COLO668 (cell line): ENCODE results near the gene STAC3.
A peak's percentile ranks its signal among the peaks of the same experiment; 100 is the strongest.

ENCODE experiments used
- DNase-seq: peaks from one replicate; lab custom pipeline; 2025; ENCODE audit not compliant: unreplicated experiment; lab: John Stamatoyannopoulos, UW

Gene STAC3

DNA sequence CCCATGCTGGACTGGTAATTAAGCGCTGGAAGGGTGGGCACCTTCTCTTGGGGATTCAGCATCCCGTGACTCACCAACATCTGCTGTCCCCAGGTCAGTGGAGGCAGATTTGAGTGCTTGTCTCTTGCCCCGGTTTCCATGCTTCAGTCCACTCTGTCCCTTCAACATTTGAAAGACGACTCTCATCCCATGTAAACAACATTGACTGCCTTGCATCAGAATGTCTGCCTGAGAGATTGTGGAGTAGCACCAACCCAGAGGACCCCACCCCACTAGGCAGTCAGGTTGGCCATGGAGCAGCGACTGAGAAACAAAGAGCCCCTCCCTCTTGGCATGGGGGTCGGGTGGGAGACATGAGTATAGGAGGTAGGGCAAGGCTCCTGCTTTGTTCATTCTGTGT, 4.9 kb upstream of the STAC3 start:
- DNase-seq = no peak

DNA sequence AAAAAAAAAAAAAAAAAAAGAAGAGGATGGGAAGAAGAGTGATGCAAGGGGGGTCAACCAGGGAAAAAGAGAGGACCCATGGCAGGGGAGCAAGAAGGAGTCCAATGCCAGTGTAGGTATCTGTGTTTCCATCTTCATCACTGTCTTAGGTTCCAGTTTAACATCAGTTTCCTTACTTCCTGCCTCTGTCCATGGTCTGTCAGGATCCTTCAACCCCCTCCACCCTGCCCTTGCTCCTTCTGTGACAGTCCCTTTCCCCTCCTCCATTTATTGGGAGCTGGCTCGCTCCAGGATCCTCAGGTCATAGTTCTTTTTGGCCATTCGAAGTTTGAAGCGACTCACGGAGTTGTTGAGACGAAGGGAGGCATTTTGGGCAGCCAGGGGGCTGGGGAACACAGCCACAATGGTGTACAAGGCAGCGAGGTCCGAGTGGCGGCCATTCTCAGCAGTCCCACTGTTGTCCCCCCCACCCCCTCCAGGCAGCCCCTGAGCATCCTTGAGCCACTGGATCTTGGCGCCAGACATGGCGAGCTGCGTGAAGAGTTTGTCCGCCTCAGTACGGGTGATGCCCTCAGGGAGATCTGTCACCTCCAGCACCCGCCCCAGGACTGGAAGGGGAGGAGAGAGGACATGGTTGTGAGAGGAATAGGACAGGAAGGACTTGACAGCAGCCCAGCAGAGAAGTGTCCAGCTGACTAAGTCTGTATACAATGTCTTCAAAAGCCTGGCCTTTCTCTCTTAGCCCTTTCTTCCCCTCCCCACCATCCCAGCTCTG, 3.7 kb upstream of the STAC3 start:
- no peak for DNase-seq

DNA sequence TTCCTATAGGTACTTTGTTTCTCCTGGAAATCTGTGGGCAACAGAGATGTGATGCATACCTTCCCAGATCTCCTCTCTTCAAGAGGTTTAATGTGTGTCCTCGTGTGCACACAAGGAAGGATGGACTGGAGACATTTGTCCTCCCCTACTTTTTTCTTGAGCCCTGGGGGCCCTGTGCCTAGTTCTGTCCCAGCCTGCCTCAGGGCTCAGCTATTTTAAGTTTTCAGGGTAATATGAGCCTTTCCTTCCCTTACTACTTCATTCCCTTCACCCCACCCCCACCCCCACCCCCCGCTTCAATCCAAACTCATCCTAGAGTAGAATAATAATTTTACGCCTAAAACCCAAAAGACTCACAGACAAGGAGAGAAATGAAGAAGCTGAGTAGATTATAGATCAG, 446 bp downstream of the STAC3 start:
- DNase-seq = no peak

DNA sequence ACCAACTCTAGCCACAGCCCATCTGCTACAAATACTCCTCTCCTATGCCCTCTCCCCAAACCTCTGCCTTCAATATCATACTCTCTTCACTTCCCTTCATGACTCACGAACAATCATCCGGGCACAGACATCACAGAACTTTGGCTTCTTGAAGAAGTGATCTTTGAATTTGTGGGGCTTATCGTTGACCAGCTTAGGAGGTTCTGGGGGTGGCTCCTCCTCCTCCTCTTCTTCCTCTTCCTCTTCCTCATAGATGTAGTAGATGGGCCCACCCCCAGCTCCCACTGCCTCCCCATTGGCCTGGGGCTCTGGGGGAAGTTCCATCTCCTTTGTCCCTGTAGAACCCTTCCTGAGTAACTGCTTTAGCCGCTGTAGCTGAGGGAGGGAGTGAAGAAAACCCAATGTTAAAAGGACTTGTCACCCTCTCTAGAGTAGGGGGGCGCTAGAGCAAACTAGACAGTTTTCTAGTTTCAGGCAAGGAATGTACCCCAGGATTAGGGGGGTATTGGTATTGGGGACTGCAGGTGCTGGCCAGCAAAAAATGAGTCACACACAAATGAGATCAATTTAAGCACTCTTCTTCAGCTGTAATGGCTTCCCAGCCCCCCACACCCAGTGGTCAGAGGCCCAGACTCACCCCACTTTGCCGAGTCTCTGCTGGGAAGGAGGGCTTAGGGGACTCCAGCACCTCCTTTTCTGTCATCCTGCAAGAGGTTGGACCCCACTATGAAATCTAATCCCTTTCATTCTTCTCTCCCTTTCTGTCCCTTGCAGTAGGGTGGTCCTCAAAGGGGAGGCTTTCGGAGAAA, 1.8 kb downstream of the STAC3 start:
- DNase-seq = no peak

DNA sequence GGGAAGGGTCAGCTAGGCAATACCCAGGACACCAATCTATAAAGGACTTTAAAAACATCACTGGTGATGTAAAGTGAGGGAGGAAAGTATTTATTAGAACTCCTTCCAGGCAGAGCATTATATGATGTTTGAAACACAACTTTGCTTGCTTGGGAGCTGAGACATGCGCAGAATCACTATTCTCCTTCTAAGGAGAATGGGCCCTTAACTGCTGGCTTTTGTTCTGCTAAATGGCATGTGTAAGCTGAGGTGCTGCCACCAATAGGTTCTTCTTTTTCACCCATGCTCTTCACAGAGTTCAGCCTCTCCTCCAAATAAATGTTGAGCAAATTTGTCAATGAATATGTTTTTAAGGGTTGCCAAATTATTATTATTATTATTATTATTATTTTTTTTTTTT, 3.9 kb downstream of the STAC3 start:
- DNase-seq = no peak

DNA sequence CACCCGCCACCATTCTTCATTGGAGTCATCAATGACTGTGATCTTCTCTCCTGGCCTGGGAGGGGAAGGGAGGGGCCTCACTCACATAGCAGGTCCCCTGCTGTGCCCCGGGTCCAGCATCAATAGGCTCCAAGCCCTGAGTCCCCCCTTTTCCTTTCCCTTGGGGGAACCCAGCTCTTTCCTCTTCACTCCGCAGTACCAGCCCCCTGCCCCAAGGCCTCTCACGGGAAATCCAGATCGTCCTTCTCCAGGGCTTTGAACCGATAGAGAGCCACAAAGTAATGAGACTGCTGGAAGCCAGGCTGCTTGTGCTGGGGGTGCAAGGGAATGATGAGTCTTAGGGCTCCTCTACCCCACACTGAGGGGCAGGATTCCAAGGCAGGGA, 6.7 kb downstream of the STAC3 start:
- DNase-seq = no peak

DNA sequence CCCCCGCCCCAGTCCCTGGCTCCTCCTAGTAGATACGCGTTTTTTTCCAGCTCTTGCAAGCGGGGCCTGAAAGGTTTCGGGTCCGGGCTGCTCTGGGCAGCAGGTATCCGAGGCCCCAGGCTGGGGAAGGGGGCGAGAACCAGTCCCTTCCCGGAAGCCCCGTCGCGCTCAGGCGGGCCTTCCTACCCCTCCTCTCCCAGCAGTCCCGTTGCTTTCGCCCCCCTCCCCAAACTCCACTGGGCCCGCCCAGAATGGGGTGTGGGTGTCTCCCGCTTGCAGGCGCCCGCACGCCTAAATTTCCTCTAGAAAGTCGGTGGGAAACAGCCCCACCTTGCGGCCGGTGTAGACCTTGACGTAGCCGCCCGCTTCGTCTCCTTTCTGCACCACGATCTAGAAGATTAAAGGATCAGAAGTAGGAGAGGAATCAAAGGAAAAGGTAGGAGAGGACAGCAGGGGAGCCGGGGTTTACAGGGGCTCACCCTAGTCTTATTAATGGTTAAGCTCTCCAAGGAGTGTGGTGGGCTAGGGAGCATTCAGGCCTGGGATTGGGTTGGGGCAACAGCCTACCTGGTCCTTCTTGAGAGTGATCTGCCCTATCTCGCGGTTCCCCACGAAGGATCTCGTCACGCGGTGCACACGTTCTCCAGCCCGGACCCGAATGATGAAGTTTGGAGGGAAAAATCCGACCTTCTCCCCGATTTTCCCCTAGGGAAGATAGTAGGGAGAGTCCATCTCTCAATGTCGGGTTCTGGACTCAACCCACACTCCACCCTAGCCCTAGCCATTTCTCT, 7.3 kb downstream of the STAC3 start:
- peak; percentile 82 for DNase-seq

DNA sequence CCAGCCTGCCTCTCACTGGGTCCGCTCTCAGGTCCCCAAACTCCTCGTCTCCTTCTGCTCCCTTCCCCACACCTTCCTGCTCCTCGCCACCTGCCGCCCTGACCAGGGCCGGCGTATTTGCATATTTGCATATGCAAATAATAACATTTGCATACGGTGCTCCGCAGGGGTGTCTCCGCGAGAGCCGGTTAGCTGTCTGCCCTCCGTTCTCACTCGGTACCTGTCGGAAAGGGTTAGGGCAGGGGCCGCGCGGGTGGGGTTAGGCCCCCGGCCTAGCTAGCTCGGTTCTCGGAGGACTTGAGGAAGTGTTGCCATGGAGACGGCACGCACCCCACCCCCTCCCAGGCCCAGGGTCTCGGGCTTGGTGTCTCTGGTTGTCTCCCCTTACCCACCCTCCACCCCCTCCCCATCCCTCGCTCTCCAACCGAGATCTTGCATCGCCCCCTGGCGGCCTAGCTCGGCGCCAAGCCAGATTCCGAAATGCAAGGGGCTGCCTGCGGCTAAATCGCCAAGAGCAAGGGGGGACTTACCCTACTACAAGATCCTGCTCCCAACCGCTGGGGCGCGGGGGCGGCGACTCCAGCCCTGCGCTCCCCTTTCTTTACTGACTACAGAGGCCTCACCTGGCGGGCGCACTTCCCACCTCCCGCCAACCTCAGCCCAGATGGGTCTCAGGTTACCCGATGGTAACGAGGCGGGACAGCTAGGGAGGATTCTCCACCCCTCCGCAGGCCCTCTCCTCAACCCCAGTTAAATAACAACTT, 8.1 kb downstream of the STAC3 start:
- peak; percentile 87 for DNase-seq

DNA sequence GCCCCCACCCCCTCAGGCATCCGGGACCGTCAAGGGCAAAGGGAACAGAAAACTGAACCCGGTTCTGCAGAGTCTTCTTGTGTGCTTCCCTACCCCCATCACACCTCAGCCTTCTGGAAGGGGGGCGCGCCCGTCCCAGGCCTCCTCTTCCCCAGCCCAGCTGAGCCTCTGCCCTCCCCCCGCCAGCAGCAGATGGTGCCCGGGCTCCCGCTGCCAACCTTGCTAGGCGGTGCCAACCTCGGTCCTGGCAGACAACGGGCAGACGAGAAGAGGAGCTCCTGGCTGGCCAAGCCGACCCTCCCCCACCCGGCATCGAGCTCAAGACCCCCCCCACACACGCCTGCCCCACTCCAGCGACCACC, 8.7 kb downstream of the STAC3 start:
- DNase-seq = peak; percentile 73

DNA sequence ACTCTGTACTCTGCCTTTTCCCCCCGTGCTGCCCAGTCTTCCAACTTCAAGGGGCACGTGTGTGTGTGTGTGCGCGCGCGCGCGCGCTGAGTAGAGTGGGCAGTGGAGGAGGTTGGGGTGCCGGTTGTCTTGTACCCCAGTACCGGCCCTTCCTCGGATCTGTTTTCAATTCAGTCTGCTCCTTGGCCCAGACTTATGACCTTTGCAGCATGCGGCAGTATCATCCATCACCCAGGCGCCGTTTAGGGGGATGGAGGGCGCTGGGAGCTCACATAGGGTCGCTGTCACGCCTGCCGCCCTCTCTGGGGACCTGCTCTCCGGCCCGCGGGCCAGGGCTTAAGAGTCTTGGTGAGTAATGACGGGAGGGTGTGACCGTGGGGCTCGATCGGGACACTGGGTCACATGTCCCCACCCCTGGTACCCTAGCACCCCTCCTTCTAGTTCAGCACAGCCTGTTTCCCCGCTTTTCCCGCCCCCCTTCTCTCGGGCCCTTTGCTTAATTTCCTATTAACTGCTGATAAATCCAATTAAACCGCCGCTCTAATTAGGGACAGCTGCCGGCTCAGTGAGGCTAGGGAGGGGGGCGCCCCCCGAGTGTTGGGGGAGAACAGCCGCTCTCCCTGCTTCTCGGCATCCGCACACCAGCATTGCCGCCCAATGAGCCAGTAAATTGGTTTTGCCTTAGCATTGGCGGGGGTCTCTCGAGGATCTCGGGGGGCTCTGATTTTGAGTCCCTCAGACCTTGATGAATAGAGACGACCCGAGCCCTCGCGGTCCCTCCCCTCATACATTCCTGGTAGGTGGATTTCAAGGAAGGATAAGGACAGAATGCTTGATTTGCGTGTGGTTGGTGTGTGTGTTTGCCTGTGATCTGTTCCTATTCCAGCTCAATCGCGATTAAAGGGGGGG, 9.3 kb downstream of the STAC3 start:
- peak; percentile 26 for DNase-seq

DNA sequence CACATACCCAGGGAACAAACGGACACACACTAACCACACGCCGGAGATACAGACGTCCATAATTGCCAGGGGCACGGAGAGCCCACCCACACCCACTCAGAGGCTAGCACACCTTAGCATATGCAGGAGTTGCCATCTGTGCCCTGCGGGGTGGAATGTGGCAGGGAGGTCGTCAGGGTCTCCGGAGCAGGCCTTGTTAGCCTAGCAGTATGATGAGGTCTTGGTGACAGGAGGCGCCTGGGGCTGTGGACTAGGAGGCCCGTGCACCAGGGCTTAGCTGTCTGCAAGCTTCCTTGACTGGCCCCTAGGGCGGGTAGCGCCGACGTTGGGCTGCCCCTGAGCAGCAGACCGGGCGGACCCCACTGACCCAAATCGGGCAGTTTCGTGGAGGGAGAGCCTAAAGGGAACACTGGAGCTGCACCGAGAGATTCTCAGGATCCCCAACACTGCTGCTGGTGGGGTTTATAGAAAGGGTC, 10.0 kb downstream of the STAC3 start:
- DNase-seq = peak; percentile 46

DNA sequence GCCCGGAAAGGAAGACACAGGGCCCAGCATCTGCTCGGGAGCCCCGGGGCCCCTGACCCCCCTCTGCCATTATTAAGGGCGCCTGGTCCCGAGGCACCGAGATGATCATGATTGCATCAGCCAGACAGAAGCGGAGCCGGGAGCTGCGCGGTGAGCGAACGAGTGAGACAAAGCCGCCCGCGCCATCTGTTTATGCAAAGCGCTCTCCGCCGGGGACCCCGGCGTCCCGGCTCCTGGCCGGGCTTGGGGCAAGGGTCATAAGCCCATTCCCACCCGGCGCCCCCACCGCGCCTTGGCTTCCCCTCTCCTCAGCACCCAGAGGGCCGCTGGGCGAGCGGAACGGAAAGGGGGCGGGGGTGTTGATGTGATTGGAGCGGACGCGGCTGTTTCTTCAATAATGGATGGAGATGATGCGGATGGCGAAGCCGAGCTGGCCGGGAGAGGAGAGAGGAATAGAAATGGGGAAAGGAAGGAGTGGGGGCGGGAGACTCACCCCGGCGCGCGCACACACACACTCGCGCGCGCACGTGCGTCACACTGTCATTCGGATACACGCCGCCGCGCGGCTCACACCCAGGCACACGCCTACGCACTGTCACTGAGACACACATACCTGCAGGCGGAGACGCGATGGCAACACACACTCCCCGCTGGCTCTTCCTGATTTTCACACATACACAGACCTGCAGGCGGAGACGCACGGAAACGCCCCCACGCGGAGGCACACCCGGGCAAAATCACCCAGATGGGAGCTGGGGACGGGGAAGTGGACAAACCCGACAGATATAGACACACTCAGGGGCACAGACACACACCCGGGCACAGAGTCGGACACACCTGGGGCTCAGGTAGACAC, 10.7 kb downstream of the STAC3 start:
- peak; percentile 89 for DNase-seq

DNA sequence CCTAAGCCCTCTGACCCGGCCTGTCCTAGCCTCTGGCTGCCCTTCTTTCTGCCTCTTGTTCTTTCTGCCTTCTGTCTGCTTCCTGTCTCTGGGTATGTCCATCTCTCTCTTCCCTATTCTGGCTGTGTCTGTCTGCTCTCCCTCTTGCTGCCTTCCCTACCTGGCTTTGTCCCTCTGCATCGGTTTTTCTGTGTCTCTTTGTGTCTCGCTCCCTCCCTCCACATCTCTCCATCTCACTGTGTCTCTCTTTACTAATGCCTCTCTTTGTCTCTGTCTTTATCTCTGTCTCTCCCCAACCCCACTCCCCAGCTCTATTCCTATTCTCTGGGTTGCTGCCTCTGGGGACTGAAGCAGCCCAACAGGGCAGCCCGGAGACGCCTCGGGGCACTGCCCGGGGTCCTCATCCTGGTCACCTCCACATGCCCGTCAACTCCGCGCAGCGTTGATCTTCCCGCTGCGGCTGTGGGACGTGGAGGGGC, 11.4 kb downstream of the STAC3 start:
- DNase-seq = peak; percentile 59

DNA sequence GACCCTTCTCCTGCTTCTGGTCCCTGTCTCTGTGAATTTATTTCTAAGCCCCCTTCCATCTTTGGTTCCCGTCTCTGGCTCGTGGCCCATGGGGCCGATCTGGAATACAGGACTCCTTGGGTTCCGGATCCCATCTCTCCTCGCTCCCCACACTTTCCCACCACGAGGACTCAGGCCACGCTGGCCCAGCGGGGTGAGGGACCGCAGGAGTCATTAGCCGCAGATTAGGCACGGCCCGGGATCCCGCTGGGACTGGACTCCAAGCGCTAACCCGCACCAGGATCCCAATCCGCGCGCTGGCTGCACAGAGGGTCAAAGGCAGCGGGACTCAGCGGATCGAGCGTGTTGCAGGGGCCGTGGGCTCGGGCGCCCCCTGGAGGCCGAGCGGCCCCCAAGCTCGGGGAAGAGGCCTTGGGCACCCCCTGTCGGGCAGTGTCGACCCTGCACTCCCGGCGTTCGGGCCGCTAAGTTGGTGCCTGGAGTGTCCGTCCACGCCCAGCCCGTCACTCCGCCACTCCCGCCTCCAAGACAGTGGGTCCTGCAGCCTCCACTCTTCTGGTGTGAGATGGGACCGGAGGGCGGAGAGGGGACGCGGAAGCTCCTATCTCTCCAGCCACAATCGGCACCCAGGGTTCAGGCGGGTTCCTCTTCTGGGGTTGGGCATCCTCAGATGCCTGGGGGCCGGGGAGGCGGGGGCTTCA, 12.0 kb downstream of the STAC3 start:
- peak; percentile 85 for DNase-seq

DNA sequence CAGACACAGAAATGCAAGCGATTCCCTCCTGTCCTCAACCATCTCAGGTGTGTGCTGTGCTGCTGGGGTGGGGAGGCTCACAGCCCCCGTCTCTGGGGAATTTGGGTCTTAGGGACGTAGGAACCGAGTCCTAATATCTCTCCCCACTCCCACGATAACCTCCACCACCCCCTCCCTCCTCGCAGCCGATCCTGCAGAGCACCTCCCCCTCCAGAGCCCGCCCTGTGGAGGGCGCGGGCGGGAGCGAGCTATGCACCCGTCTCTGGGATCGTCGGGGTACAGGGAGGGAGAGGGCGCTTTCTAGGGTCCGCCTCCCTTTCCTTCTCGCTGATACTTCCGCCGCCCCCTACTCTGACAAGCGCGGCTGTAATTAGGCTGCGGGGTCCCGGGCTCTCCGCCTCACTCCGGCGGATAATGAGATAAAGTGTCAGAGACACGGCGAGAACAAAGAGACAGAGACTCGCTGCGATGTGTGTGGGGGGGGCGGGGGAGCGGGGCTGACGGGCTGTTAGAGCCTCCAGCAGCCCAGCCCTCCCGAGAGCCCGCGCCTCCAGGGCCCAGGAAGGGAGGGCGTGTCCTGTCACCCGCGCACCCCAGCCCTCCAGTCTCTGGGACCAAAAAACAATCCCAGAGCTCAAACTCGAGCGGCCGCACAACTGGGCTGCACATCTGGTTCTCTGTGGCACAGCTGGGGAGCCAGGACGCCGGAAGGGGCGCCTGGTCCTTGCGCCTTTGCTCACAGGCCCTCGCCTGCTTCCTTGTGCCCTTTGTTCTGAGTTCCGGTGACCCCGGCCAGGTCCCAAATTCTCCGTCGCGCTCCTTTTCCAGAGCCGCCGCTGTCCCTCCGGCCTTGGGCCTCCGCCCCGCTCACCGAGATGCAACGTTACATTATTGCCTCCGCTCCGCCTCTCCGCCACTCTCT, 12.8 kb downstream of the STAC3 start:
- peak; percentile 57 for DNase-seq

DNA sequence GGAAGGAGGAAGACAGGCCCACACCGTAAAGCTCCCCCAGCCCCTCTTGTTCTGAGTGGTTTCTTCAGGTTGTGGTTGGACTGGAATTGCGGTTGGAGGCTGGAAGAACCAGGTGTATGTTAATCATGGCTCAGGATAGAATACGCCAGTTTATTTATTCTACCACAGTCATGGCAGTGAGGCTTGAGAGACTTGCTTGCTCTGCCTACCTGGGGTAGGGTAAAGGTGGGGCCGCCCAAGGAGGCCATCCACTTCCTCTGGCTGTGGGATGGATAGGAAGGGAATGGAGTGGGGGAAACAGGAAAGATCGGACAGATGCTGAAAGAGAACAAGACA, 13.4 kb downstream of the STAC3 start:
- DNase-seq = peak; percentile 36

DNA sequence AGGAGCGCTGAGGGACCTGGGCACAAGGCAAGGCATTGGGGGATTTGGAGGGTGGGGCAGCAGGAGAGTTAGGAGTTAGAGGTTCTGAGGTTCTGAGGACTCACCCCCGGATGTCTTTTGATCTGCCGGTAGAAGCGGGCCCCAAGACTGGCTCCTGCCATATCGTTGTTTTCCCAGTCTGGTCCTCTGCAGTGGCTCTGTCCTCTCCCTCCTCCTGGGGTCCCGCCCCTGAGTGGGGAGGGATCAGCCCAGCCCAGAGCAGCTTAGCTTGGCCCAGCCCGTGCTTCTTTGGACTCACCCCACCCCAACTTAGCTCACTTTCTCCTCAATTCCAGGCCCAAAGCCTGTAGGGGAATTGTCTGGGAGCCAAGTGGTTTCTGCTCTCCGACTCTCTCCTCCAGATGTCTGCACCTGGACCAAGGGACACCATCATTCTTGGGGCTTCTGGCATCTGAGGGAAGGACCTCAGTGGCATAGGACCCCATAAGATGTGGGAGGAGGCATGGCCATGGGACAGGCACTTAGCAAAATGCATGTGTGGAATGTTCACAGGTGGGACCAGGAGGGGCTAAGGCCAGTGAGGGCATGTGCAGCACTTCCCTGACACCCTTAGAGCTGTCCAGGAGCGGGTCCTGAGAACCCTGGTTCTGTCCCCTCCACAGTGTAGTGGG, 13.9 kb downstream of the STAC3 start:
- DNase-seq = no peak
